GM12878 (cell line): Measurements from ENCODE around the gene GFRA4. TPM values are rescaled to one million over a fixed set of nuclear protein-coding genes. Genes with fewer than 3 reads are reported as not detected.

Experiments used
- ATAC-seq: fragments of 200-7000 bp; cut with Tn5 transposase; 3 replicates; pipeline ENCODE4 v1.9.1; 2020; ENCODE audit warnings: mild to moderate bottlenecking, moderate library complexity
- BruUV-seq: library from RNA; stranded (reverse); fragments of 400-500 nt; replicated peaks from 2 replicates; lab custom pipeline; 2021; lab: Mats Ljungman, UMichigan
- CTCF ChIA-PET: fragments of 300-600 bp; sonication (Branson Sonifier 250); formaldehyde crosslinking; extraction: SDS; loops from one replicate; lab custom pipeline; 2021; ENCODE audit warnings: inconsistent platforms; lab: Yijun Ruan, JAX
- POLR2A ChIA-PET: fragments of 350-600 bp; formaldehyde crosslinking; extraction: SDS; loops from one replicate; lab custom pipeline; 2021; ENCODE audit warnings: inconsistent platforms; lab: Charles Lee
- RAD21 ChIA-PET: fragments of 300-600 bp; sonication (Branson Sonifier 250); formaldehyde crosslinking; loops from one replicate; lab custom pipeline; 2023; ENCODE audit warnings: antibody characterized with exemption; ENCODE audit not compliant: unreplicated experiment; lab: Charles Lee
- SMC1A ChIA-PET: fragments of 300-600 bp; sonication (Branson Sonifier 250); formaldehyde crosslinking; loops from one replicate; lab custom pipeline; 2023; ENCODE audit not compliant: unreplicated experiment, uncharacterized antibody; lab: Charles Lee
- DNase-seq: peaks from one replicate; pipeline ENCODE4 v3.0.0-alpha.2; 2011; ENCODE audit warnings: low read depth, low spot score
- FAIRE-seq: peaks from 3 replicates; lab custom pipeline; 2011; peaks lifted over from hg19 to GRCh38; lab: Jason Lieb, UNC
- H2AFZ ChIP-seq: 2 replicates; pipeline ENCODE4 v1.6.0; 2011; ENCODE audit warnings: low read depth, low read length, control low read depth; ENCODE audit not compliant: control insufficient read depth
- H3K27ac ChIP-seq: 2 replicates; pipeline ENCODE4 v1.5.1; 2011; ENCODE audit warnings: control low read depth; ENCODE audit not compliant: control insufficient read depth, insufficient read depth
- H3K27me3 ChIP-seq, 2 experiments: replicated peaks in 1 of 2; 2 replicates each; pipeline versions ENCODE4 v1.6.0 to v1.6.1; 2011; ENCODE audit warnings: low read length in 1 of 2; ENCODE audit not compliant: control insufficient read depth in 2 of 2, insufficient read depth in 2 of 2
- H3K36me3 ChIP-seq, 2 experiments: 2 replicates each; pipeline ENCODE4 v1.5.1; 2011; ENCODE audit warnings: low read length in 1 of 2; ENCODE audit not compliant: control insufficient read depth in 2 of 2, insufficient read depth in 2 of 2
- H3K4me1 ChIP-seq: 2 replicates; pipeline ENCODE4 v1.6.1; 2011; ENCODE audit warnings: mild to moderate bottlenecking, low read length, moderate library complexity, mixed read lengths; ENCODE audit not compliant: control insufficient read depth, insufficient read depth
- H3K4me2 ChIP-seq: 2 replicates; pipeline ENCODE4 v1.6.0; 2011; ENCODE audit warnings: control low read depth; ENCODE audit not compliant: control insufficient read depth, insufficient read depth
- H3K4me3 ChIP-seq: fragments of 200-600 bp; sonication (generic); 2 replicates; pipeline ENCODE4 v1.5.1; 2016
- H3K79me2 ChIP-seq: 2 replicates; pipeline ENCODE4 v1.6.0; 2011; ENCODE audit warnings: low read length; ENCODE audit not compliant: control insufficient read depth, insufficient read depth
- H3K9ac ChIP-seq: 2 replicates; pipeline ENCODE4 v1.8.0; 2011; ENCODE audit warnings: low read length, control low read depth, mixed read lengths; ENCODE audit not compliant: control insufficient read depth, insufficient read depth
- H3K9me3 ChIP-seq: replicated peaks from 3 replicates; pipeline ENCODE4 v1.5.1; 2011; ENCODE audit warnings: mild to moderate bottlenecking, low read length; ENCODE audit not compliant: control insufficient read depth, insufficient read depth
- H4K20me1 ChIP-seq: 2 replicates; pipeline ENCODE4 v1.6.0; 2011; ENCODE audit not compliant: control insufficient read depth, insufficient read depth
- BCL3 ChIP-seq: IDR thresholded peaks from 2 replicates; pipeline ENCODE4 v1.6.1; 2011; ENCODE audit warnings: borderline replicate concordance, low read depth, mild to moderate bottlenecking, moderate library complexity, low read length; ENCODE audit not compliant: insufficient read depth, poor library complexity, severe bottlenecking
- FOS ChIP-seq: IDR thresholded peaks from 3 replicates; pipeline ENCODE4 v1.6.1; 2011; ENCODE audit warnings: borderline replicate concordance; ENCODE audit not compliant: insufficient read length; ENCODE audit errors: extremely low read depth
- HCFC1 ChIP-seq: fragments of 150-350 bp; IDR thresholded peaks from 2 replicates; pipeline ENCODE4 v1.6.1; 2014; ENCODE audit warnings: low read length
- HDAC6 ChIP-seq: fragments of 200-600 bp; sonication (generic); IDR thresholded peaks from one replicate; pipeline ENCODE4 v1.8.0; 2017; ENCODE audit warnings: antibody characterized with exemption; ENCODE audit not compliant: unreplicated experiment
- NFYB ChIP-seq: IDR thresholded peaks from 2 replicates; pipeline ENCODE4 v1.6.1; 2011; ENCODE audit warnings: low read depth, mild to moderate bottlenecking, low read length, improper control_type of control experiment, moderate library complexity; ENCODE audit not compliant: insufficient read depth
- RELB ChIP-seq: fragments of 450-650 bp; IDR thresholded peaks from 2 replicates; pipeline ENCODE4 v1.6.1; 2017; ENCODE audit warnings: low read depth, mild to moderate bottlenecking, moderate library complexity
- SIX5 ChIP-seq: IDR thresholded peaks from 2 replicates; pipeline ENCODE4 v1.6.1; 2011; ENCODE audit warnings: mild to moderate bottlenecking, low read depth, low read length, moderate library complexity; ENCODE audit not compliant: severe bottlenecking
- WGBS: methylation state at CpG from one replicate; pipeline ENCODE4 v1.1.6; 2016; ENCODE audit warnings: low lambda C conversion rate; ENCODE audit not compliant: insufficient replicate concordance, insufficient coverage; ENCODE audit errors: missing lambda C conversion rate; 5-methylcytosine and 5-hydroxymethylcytosine counted together
- in situ Hi-C: fragments of 300-500 bp; cut with MboI; formaldehyde crosslinking; loops from 9 replicates; pipeline ENCODE4 v1.14.3; 2018; ENCODE audit warnings: mixed read lengths
- intact Hi-C: fragments of 100-400 bp; cut with micrococcal nuclease; formaldehyde crosslinking; loops from one replicate; pipeline ENCODE4 v1.14.2; 2022; ENCODE audit not compliant: unreplicated experiment
- polyA plus RNA-seq, 11 experiments: library from polyadenylated mRNA; depleted of rRNA in 4 of 11; unstranded in 6 of 11; stranded (reverse) in 5 of 11; fragments of >200 nt; fragmentation: Nextera tagmentation in 4 of 11; fragmentation: Illumina TruSeq in 1 of 11; extraction: Ambion mirVana in 4 of 11; extraction: Trizol in 1 of 11; gene quantifications; 1 replicate in 1 of 11; 2 replicates in 10 of 11; pipeline versions ENCODE4 v1.2.1 to v1.2.3, GENCODE V29; 2011 to 2016; ENCODE audit warnings: inconsistent platforms in 2 of 11, missing spikeins in 2 of 11, low read depth in 1 of 11
- total RNA-seq, 4 experiments: library from RNA; depleted of rRNA in 3 of 4; stranded (reverse); fragments of >200 nt in 3 of 4; fragmentation: Illumina TruSeq in 1 of 4; extraction: Trizol in 1 of 4; gene quantifications; 2 replicates each; pipeline versions ENCODE4 v1.2.1 to v1.2.3, GENCODE V29; 2013 to 2021
- TF ChIP-seq, protein P1 (sequence below): IDR thresholded peaks from 2 replicates; pipeline ENCODE4 v1.6.1; 2012; ENCODE audit warnings: improper control_type of control experiment, low read depth, low read length; ENCODE audit not compliant: insufficient replicate concordance
- TF ChIP-seq, protein P2 (sequence below): IDR thresholded peaks from 2 replicates; pipeline ENCODE4 v1.6.1; 2011; ENCODE audit warnings: borderline replicate concordance, low read depth, mild to moderate bottlenecking, moderate library complexity, mixed read lengths, low read length; ENCODE audit not compliant: insufficient read depth; ENCODE audit errors: extremely low read length
- TF ChIP-seq, protein P3 (sequence below): IDR thresholded peaks from 2 replicates; pipeline ENCODE4 v1.6.1; 2011; ENCODE audit warnings: low read depth, mild to moderate bottlenecking, low read length, moderate library complexity, borderline replicate concordance; ENCODE audit errors: extremely low read depth

GFRA4 gene
- total and polyA plus RNA-seq, 10 of the 15 experiments (the other 5 are each of a cell fraction or from before 2014, with no cell fraction given), result 0.04 TPM; not detected in 9

GRCh38 chr20:3687655-3688054 lies 24.5 kb upstream of the GFRA4 start:
- DNase-seq, result no peak
- no peaks in the 10 kb centered on the region for H3K9me3 ChIP-seq
- SMC1A ChIA-PET, result no interaction called here
- POLR2A ChIA-PET, result no interaction called here
- in situ Hi-C loops, result no loop called here
- H3K27me3 ChIP-seq, result peaks cover 0 to 3% of the 10 kb centered on the region in 2 experiments; a peak in 2 of 4 replicates
- CTCF ChIA-PET, result interaction anchor here (0.6 to 2.8 kb wide), 2 partner anchors 11 to 23 kb away, joined by 3 to 14 read pairs; no protein-coding TSS in a partner anchor
- no peaks in the 10 kb centered on the region for H4K20me1 ChIP-seq
- no peak overlapping the region for H3K4me2 ChIP-seq
- BruUV-seq, result no TSS peak
- H3K4me3 ChIP-seq, result no peak overlapping the region
- no peak overlapping the region for H3K27ac ChIP-seq
- peak; percentile 64 for ATAC-seq
- FAIRE-seq, result peak; percentile 35
- H3K9ac ChIP-seq, result no peak overlapping the region
- WGBS, result 19% methylated on average over 2 of the region's 2 CpGs
- H3K79me2 ChIP-seq, result no peaks in the 10 kb centered on the region
- H3K36me3 ChIP-seq, result no peaks in the 10 kb centered on the region
- no peak overlapping the region for H2AFZ ChIP-seq
- RAD21 ChIA-PET, result no interaction called here
- no peaks in the 10 kb centered on the region for H3K4me1 ChIP-seq
- TF ChIP-seq HDAC6 (no peak), HCFC1 (peak; percentile 39; the same call in 1 of the 2 replicates), NFYB (peak; percentile 95), RELB (no peak), FOS (peak; percentile 19), SIX5 (peak; percentile 71), BCL3 (no peak)
- TF ChIP-seq, protein P1, sequence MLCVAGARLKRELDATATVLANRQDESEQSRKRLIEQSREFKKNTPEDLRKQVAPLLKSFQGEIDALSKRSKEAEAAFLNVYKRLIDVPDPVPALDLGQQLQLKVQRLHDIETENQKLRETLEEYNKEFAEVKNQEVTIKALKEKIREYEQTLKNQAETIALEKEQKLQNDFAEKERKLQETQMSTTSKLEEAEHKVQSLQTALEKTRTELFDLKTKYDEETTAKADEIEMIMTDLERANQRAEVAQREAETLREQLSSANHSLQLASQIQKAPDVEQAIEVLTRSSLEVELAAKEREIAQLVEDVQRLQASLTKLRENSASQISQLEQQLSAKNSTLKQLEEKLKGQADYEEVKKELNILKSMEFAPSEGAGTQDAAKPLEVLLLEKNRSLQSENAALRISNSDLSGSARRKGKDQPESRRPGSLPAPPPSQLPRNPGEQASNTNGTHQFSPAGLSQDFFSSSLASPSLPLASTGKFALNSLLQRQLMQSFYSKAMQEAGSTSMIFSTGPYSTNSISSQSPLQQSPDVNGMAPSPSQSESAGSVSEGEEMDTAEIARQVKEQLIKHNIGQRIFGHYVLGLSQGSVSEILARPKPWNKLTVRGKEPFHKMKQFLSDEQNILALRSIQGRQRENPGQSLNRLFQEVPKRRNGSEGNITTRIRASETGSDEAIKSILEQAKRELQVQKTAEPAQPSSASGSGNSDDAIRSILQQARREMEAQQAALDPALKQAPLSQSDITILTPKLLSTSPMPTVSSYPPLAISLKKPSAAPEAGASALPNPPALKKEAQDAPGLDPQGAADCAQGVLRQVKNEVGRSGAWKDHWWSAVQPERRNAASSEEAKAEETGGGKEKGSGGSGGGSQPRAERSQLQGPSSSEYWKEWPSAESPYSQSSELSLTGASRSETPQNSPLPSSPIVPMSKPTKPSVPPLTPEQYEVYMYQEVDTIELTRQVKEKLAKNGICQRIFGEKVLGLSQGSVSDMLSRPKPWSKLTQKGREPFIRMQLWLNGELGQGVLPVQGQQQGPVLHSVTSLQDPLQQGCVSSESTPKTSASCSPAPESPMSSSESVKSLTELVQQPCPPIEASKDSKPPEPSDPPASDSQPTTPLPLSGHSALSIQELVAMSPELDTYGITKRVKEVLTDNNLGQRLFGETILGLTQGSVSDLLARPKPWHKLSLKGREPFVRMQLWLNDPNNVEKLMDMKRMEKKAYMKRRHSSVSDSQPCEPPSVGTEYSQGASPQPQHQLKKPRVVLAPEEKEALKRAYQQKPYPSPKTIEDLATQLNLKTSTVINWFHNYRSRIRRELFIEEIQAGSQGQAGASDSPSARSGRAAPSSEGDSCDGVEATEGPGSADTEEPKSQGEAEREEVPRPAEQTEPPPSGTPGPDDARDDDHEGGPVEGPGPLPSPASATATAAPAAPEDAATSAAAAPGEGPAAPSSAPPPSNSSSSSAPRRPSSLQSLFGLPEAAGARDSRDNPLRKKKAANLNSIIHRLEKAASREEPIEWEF, result no peak
- TF ChIP-seq, protein P2, sequence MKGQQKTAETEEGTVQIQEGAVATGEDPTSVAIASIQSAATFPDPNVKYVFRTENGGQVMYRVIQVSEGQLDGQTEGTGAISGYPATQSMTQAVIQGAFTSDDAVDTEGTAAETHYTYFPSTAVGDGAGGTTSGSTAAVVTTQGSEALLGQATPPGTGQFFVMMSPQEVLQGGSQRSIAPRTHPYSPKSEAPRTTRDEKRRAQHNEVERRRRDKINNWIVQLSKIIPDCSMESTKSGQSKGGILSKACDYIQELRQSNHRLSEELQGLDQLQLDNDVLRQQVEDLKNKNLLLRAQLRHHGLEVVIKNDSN, result peak; percentile 63
- TF ChIP-seq, protein P3, sequence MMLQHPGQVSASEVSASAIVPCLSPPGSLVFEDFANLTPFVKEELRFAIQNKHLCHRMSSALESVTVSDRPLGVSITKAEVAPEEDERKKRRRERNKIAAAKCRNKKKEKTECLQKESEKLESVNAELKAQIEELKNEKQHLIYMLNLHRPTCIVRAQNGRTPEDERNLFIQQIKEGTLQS, result peak; percentile 27; the same call in 1 of the 2 replicates
- intact Hi-C loops, result loop anchor here (10.0 kb wide), 1 partner anchor 397 kb away; no protein-coding TSS in a partner anchor
